ENCODE results near the gene SNN.

DNA sequence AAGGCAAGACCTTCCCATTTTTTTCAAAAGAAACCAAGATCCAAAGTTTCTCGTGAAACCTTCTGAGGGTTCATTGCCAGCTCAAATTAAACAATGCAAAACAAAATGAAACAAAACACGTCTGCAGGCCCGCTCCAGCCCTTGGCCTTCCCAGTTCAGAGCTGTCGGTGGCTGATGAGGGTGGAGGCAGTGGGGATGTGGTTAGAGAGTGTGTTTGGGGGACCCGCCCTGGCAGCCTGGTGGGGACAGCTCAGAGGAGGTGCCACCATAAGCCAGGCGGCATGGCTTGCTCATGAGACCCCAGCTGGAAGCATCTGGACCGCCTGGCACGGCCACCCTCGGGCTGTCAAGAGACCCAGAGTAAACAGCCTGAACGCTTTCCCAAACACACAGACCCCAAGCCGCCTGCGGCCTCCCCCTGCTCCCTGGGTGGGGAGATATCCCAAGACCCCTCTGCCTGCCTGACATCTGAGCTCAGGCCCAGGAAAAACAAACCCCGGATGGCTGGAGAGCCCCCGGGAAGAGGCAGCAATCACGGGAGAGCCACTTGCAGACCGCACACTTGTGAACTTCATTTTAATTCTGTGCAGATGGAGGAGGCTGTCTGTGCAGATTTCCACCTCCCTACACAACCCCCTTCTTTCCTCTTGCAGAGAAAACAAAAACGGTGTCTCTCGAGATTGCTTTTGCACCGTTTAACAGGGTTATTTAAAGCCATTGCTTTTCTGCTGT is 46.2 kb upstream of the SNN start:
- TF ChIP-seq, protein P1, sequence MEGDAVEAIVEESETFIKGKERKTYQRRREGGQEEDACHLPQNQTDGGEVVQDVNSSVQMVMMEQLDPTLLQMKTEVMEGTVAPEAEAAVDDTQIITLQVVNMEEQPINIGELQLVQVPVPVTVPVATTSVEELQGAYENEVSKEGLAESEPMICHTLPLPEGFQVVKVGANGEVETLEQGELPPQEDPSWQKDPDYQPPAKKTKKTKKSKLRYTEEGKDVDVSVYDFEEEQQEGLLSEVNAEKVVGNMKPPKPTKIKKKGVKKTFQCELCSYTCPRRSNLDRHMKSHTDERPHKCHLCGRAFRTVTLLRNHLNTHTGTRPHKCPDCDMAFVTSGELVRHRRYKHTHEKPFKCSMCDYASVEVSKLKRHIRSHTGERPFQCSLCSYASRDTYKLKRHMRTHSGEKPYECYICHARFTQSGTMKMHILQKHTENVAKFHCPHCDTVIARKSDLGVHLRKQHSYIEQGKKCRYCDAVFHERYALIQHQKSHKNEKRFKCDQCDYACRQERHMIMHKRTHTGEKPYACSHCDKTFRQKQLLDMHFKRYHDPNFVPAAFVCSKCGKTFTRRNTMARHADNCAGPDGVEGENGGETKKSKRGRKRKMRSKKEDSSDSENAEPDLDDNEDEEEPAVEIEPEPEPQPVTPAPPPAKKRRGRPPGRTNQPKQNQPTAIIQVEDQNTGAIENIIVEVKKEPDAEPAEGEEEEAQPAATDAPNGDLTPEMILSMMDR (IDR thresholded peaks at IDR 0.05): no peak
- no peak for TF ChIP-seq ZFX (IDR thresholded peaks at IDR 0.05; ENCODE audit: borderline replicate concordance)

Measured in 22Rv1 (cell line).